Measurements from ENCODE around the gene SGSH. TPM values are rescaled to one million over a fixed set of nuclear protein-coding genes. Genes with fewer than 3 reads are reported as not detected.

The SGSH gene
- total RNA-seq, 1 donor from 2014 or later, result 71.0 TPM

- Mint-ChIP-seq H3K27ac (ENCODE audit: unreplicated experiment) (no peak overlapping the region), H3K4me1 (ENCODE audit: unreplicated experiment) (no peaks in the 10 kb centered on the region), H3K36me3 (ENCODE audit: unreplicated experiment) (no peaks in the 10 kb centered on the region), H3K27me3 (ENCODE audit: unreplicated experiment) (peaks cover 22% of the 10 kb centered on the region), H3K4me3 (ENCODE audit: unreplicated experiment) (no peak overlapping the region), H3K9me3 (ENCODE audit: unreplicated experiment) (no peaks in the 10 kb centered on the region)
- DNase-seq (ENCODE audit: extremely low spot score, unreplicated experiment), result no peak
- no peak for TF ChIP-seq CTCF (IDR thresholded peaks at IDR 0.05)
Observed at GRCh38 chr17:80183581-80184422, 36.3 kb downstream of the SGSH start.

GRCh38 chr17:80182845-80183223, 37.3 kb downstream of the SGSH start:
- TF ChIP-seq CTCF (IDR thresholded peaks at IDR 0.05), result no peak
- no peak overlapping the region for H3K27ac Mint-ChIP-seq (ENCODE audit: unreplicated experiment)
- no peak for DNase-seq (ENCODE audit: extremely low spot score, unreplicated experiment)
- H3K27me3 Mint-ChIP-seq (ENCODE audit: unreplicated experiment), result peaks cover 22% of the 10 kb centered on the region
- H3K36me3 Mint-ChIP-seq (ENCODE audit: unreplicated experiment), result no peaks in the 10 kb centered on the region
- H3K9me3 Mint-ChIP-seq (ENCODE audit: unreplicated experiment), result no peaks in the 10 kb centered on the region
- no peaks in the 10 kb centered on the region for H3K4me1 Mint-ChIP-seq (ENCODE audit: unreplicated experiment)
- H3K4me3 Mint-ChIP-seq (ENCODE audit: unreplicated experiment), result no peak overlapping the region

- Mint-ChIP-seq H3K4me3 (ENCODE audit: unreplicated experiment) (no peak overlapping the region), H3K4me1 (ENCODE audit: unreplicated experiment) (no peaks in the 10 kb centered on the region), H3K27ac (ENCODE audit: unreplicated experiment) (no peak overlapping the region), H3K36me3 (ENCODE audit: unreplicated experiment) (no peaks in the 10 kb centered on the region), H3K27me3 (ENCODE audit: unreplicated experiment) (peaks cover 22% of the 10 kb centered on the region), H3K9me3 (ENCODE audit: unreplicated experiment) (no peaks in the 10 kb centered on the region)
- DNase-seq (ENCODE audit: extremely low spot score, unreplicated experiment), result no peak
- TF ChIP-seq CTCF (IDR thresholded peaks at IDR 0.05), result no peak
Observed at GRCh38 chr17:80182118-80182844, 37.9 kb downstream of the SGSH start.

GRCh38 chr17:80181431-80181830, 38.7 kb downstream of the SGSH start:
- no peaks in the 10 kb centered on the region for H3K36me3 Mint-ChIP-seq (ENCODE audit: unreplicated experiment)
- DNase-seq (ENCODE audit: extremely low spot score, unreplicated experiment), result no peak
- no peak for TF ChIP-seq CTCF (IDR thresholded peaks at IDR 0.05)
- H3K4me1 Mint-ChIP-seq (ENCODE audit: unreplicated experiment), result no peaks in the 10 kb centered on the region
- H3K4me3 Mint-ChIP-seq (ENCODE audit: unreplicated experiment), result no peak overlapping the region
- peaks cover 21% of the 10 kb centered on the region for H3K27me3 Mint-ChIP-seq (ENCODE audit: unreplicated experiment)
- no peak overlapping the region for H3K27ac Mint-ChIP-seq (ENCODE audit: unreplicated experiment)
- no peaks in the 10 kb centered on the region for H3K9me3 Mint-ChIP-seq (ENCODE audit: unreplicated experiment)

- no peak for TF ChIP-seq CTCF (IDR thresholded peaks at IDR 0.05)
- no peak for DNase-seq (ENCODE audit: extremely low spot score, unreplicated experiment)
- no peaks in the 10 kb centered on the region for H3K9me3 Mint-ChIP-seq (ENCODE audit: unreplicated experiment)
- peaks cover 21% of the 10 kb centered on the region for H3K27me3 Mint-ChIP-seq (ENCODE audit: unreplicated experiment)
- peaks cover 2% of the 10 kb centered on the region for H3K4me1 Mint-ChIP-seq (ENCODE audit: unreplicated experiment)
- H3K27ac Mint-ChIP-seq (ENCODE audit: unreplicated experiment), result no peak overlapping the region
- no peaks in the 10 kb centered on the region for H3K36me3 Mint-ChIP-seq (ENCODE audit: unreplicated experiment)
- H3K4me3 Mint-ChIP-seq (ENCODE audit: unreplicated experiment), result no peak overlapping the region
Observed at GRCh38 chr17:80180192-80180591, 39.9 kb downstream of the SGSH start.
